Measurements from ENCODE around the gene SP1. TPM values are rescaled to one million over a fixed set of nuclear protein-coding genes. Genes with fewer than 3 reads are reported as not detected.
A peak's percentile ranks its signal among the peaks of the same experiment; 100 is the strongest.
"Not testable (repeated sequence)": the region's sequence is repeated elsewhere in the genome, so short reads cannot be mapped to it uniquely, and the experiment has no call there.

Gene SP1
- total RNA-seq, 1 donor from 2014 or later = 32.7 TPM

GRCh38 chr12:53361638-53362037 lies 18.3 kb upstream of the SP1 start:
- not testable (repeated sequence) for DNase-seq

DNA sequence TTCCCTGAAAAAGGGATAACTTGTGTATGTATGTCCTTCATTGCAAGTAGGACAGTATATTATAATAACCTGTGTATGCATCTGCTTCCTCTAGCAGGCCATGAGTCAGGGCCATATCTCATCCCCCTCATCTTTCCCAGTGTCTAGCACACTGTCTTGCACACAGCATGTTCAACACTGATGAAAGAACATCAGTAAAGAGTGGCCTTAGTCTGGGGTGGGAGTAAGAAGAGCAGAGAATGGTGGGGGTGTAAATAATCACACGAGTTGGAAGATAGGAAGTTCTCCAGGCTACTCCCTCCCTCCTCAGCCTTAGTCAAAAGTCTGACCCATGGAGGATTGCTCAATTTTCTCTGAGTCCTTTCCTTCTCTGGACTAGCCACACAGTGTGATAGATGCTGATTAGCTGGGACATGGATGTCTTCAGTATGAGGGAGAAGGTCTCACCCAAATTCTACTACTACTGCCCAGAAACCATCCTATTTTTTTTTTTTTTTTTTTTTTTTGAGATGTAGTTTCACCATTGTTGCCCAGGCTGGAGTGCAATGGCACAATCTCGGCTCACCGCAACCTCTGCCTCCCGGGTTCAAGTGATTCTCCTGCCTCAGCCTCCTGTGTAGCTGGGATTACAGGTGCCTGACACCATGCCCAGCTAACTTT lies 14.6 kb upstream of the SP1 start:
- DNase-seq = no peak

DNA sequence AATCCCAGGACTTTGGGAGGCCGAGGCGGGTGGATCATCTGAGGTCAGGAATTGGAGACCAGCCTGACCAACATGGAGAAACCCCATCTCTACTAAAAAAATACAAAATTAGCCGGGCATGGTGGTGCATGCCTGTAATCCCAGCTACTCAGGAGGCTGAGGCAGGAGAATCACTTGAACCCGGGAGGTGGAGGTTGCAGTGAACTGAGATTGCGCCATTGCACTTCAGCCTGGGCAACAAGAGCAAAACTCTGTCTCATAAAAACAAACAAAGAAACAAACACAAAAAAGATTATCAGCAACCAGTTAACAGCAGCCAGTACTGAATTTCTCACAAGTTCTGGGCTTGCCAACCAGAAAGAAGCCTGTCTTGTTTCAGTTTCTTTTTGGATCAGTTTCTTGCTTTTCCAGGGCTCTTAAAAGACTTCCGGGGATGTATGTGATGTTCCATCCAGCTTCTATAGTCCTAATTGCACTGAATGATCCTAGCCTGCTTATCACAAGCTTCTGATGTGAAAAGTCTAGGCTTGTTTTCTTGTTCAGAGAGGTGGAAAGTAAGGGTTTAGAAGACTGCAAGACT lies 6.3 kb upstream of the SP1 start:
- not testable (repeated sequence) for DNase-seq

DNA sequence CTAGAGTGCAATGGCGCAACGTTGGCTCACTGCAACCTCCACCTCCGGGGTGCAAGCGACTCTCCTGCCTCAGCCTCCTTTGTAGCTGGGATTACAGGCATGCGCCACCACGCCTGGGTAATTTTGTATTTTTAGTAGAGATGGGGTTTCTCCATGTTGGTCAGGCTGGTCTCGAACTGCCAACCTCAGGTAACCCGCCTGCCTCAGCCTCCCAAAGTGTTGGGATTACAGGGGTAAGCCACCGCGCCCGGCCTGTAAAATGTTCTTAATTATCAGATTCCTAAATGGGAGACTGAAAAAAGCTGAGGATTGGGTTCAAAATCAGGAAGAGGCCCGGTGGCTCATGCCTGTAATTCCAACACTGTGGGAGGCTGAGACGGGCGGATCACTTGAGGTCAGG lies 5.7 kb upstream of the SP1 start:
- DNase-seq = not testable (repeated sequence)

- DNase-seq = no peak
These were observed 3.2 kb upstream of the SP1 start for GRCh38 chr12:53376747-53377146.

GRCh38 chr12:53378222-53378621 lies 1.8 kb upstream of the SP1 start:
- DNase-seq = no peak

- peak; percentile 25 for DNase-seq
These were observed 1.1 kb upstream of the SP1 start for GRCh38 chr12:53378724-53379388.

DNA sequence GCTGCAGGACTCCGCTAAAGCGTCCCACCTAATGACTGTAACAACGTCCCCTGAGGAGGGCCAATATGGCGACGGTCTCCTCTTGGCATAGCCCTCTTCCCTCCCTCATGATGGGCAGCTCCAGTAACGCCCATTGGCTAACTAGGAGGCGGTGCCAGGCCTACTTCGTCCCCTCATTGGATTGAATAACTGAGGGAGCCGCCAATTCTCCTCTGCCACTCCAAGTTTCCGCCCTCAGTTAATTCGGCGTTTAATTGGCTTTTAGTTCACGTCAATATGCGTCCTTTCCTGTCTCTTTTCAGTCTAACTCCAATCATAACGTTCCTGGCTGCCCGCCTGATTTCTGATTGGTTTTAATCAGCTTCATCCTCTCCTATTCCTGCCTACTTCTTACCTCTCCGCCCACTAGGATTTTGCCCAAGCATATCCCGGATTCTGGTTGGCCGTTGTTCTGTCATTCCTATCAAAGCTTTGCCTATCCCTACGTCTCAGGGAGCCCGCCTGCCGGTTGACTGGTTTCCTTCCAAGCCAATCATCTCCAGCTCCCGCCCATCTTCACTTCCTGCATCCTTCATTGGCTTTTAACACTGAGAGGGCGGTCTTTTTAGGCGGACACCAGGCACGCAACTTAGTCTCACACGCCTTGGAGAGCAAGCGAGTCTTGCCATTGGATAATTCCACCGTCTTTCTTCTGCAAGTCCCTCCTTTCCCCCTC lies 430 bp upstream of the SP1 start:
- DNase-seq = peak; percentile 100

GRCh38 chr12:53380794-53381730 lies 1.1 kb downstream of the SP1 start:
- DNase-seq = peak; percentile 35

DNA sequence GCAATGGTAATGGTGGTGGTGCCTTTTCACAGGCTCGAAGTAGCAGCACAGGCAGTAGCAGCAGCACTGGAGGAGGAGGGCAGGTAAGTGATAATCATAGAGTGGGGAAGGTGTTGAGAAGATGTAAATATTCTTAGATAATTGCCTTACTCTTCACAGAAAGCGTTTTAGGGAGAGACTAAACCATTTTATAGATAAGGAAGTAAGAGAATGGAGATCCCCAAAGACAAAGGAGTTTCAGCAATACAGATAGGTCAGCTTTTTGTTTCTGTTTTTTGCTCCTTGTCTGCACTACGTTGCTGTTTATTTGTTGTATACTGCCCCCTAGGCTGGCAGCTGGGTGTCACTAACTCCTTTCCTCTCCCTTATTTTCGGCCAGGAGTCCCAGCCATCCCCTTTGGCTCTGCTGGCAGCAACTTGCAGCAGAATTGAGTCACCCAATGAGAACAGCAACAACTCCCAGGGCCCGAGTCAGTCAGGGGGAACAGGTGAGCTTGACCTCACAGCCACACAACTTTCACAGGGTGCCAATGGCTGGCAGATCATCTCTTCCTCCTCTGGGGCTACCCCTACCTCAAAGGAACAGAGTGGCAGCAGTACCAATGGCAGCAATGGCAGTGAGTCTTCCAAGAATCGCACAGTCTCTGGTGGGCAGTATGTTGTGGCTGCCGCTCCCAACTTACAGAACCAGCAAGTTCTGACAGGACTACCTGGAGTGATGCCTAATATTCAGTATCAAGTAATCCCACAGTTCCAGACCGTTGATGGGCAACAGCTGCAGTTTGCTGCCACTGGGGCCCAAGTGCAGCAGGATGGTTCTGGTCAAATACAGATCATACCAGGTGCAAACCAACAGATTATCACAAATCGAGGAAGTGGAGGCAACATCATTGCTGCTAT lies 2.0 kb downstream of the SP1 start:
- DNase-seq = peak; percentile 69

DNA sequence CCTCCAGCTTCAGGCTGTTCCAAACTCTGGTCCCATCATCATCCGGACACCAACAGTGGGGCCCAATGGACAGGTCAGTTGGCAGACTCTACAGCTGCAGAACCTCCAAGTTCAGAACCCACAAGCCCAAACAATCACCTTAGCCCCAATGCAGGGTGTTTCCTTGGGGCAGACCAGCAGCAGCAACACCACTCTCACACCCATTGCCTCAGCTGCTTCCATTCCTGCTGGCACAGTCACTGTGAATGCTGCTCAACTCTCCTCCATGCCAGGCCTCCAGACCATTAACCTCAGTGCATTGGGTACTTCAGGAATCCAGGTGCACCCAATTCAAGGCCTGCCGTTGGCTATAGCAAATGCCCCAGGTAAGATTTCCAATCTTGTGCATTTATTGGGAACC lies 3.3 kb downstream of the SP1 start:
- no peak for DNase-seq

- not testable (repeated sequence) for DNase-seq
These were observed 6.4 kb downstream of the SP1 start for GRCh38 chr12:53386381-53386780.

- no peak for DNase-seq
These were observed 9.0 kb downstream of the SP1 start for GRCh38 chr12:53388932-53389331.

GRCh38 chr12:53389702-53390101 lies 9.7 kb downstream of the SP1 start:
- no peak for DNase-seq

DNA sequence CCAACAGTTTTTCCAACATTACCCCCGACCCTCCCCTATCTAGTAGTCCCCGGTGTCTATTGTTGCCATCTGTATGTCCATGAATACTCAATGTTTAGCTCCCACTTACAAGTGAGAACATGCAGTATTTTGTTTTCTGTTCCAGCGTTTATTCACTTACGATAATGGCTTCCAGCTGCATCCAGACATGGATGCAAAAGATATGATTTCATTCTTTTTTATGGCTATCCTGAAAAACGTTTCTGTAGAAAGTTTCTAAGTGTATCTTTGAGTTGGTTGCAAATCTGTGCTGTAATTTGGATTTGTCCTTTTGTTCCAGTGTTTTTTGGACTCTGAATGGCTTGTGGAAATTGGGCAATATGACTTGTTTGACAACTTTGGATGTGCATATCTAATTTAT lies 11.7 kb downstream of the SP1 start:
- DNase-seq = no peak

DNA sequence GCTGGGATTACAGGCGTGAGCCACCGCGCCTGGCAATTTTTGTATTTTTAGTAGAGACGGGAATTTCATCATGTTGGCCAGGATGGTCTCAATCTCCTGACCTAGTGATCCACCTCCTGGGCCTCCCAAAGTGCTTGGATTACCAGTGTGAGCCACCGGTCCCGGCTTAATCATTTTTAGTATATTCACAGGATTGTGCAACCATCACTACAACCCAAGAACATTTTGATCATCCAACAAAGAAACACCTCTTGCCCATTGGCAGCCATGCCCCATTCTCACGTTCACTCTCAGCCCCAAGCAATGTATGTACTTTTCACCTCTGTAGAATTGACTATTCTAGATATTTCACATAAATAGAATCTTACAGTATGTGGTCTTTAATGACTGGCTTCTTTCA lies 19.9 kb downstream of the SP1 start:
- no peak for DNase-seq

DNA sequence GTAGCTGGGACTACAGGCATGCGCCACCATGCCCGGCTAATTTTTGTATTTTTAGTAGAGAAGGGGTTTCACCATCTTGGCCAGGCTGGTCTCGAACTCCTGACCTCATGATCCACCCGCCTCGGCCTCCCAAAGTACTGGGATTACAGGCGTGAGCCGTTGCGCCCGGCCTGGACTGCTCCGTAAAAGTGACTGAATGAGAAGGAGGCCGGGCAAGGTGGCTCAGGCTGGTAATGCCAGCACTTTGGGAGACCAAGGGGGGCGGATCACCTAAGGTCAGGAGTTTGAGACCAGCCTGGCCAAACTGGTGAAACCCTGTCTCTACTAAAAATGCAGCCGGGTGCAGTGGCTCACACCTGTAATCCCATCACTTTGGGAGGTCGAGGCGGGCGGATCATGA lies 22.4 kb downstream of the SP1 start:
- not testable (repeated sequence) for DNase-seq

- no peak for DNase-seq
These were observed 22.9 kb downstream of the SP1 start for GRCh38 chr12:53402871-53403270.

GRCh38 chr12:53410951-53411350 lies 31.0 kb downstream of the SP1 start:
- DNase-seq = no peak

GRCh38 chr12:53413485-53414204 lies 33.7 kb downstream of the SP1 start:
- peak; percentile 34 for DNase-seq
